IMR-90 (cell line): ENCODE data around the gene BTF3. TPM values are rescaled to one million over a fixed set of nuclear protein-coding genes. Genes with fewer than 3 reads are reported as not detected.

Experiments
- ATAC-seq: fragments of 200-7000 bp; cut with Tn5 transposase; 2 replicates; pipeline ENCODE4 v1.9.1; 2020; ENCODE audit warnings: low read depth, mild to moderate bottlenecking, moderate library complexity
- BruUV-seq: library from RNA; stranded (reverse); fragments of 400-500 nt; replicated peaks from 2 replicates; lab custom pipeline; 2021; lab: Mats Ljungman, UMichigan
- CTCF ChIA-PET: fragments of 300-600 bp; formaldehyde crosslinking; extraction: SDS; loops from one replicate; lab custom pipeline; 2021; ENCODE audit warnings: antibody characterized with exemption; lab: Yijun Ruan, JAX
- POLR2A ChIA-PET: fragments of 300-600 bp; sonication (Branson Sonifier 250); formaldehyde crosslinking; loops from one replicate; lab custom pipeline; 2022; ENCODE audit warnings: antibody characterized with exemption; ENCODE audit not compliant: unreplicated experiment; lab: Charles Lee
- DNase-seq: peaks from one replicate; pipeline ENCODE4 v3.0.0; 2013
- H2AFZ ChIP-seq: replicated peaks from 2 replicates; pipeline ENCODE3; 2013; ENCODE audit warnings: low read length, mild to moderate bottlenecking; ENCODE audit not compliant: poor library complexity
- H2AK5ac ChIP-seq: 2 replicates; pipeline ENCODE4 v1.6.1; 2013; ENCODE audit warnings: low read depth, low read length, inconsistent platforms
- H2AK9ac ChIP-seq: replicated peaks from 2 replicates; pipeline ENCODE3; 2013; ENCODE audit warnings: mild to moderate bottlenecking, low read depth, low read length, moderate library complexity; ENCODE audit not compliant: poor library complexity
- H2BK120ac ChIP-seq: 2 replicates; pipeline ENCODE4 v1.6.1; 2013; ENCODE audit warnings: low read depth, low read length, inconsistent platforms
- H2BK15ac ChIP-seq: 3 replicates; pipeline ENCODE4 v1.6.1; 2013; ENCODE audit warnings: low read depth, low read length, inconsistent platforms
- H2BK20ac ChIP-seq: 2 replicates; pipeline ENCODE4 v1.6.1; 2013; ENCODE audit warnings: low read depth, mild to moderate bottlenecking, inconsistent platforms, low read length, moderate library complexity
- H2BK5ac ChIP-seq: 2 replicates; pipeline ENCODE4 v1.6.1; 2013; ENCODE audit warnings: mild to moderate bottlenecking, low read depth, low read length, inconsistent platforms; ENCODE audit not compliant: poor library complexity, severe bottlenecking
- H3K14ac ChIP-seq: replicated peaks from 2 replicates; pipeline ENCODE4 v1.6.1; 2013; ENCODE audit warnings: low read depth, low read length, inconsistent platforms
- H3K18ac ChIP-seq: 2 replicates; pipeline ENCODE4 v1.6.1; 2013; ENCODE audit warnings: low read depth, low read length, control low read depth
- H3K23ac ChIP-seq: 2 replicates; pipeline ENCODE4 v1.6.1; 2013; ENCODE audit warnings: low read depth, low read length, inconsistent platforms
- H3K27ac ChIP-seq: 2 replicates; pipeline ENCODE4 v1.5.1; 2013; ENCODE audit warnings: mild to moderate bottlenecking, control low read depth, low read length; ENCODE audit not compliant: insufficient read depth
- H3K27me3 ChIP-seq: 2 replicates; pipeline ENCODE4 v1.6.1; 2013; ENCODE audit warnings: low read length; ENCODE audit not compliant: control insufficient read depth, insufficient read depth
- H3K36me3 ChIP-seq: 2 replicates; pipeline ENCODE4 v1.6.1; 2013; ENCODE audit warnings: low read length, mixed read lengths; ENCODE audit not compliant: control insufficient read depth, insufficient read depth
- H3K4ac ChIP-seq: 2 replicates; pipeline ENCODE4 v1.6.1; 2013; ENCODE audit warnings: low read depth, low read length, inconsistent platforms
- H3K4me1 ChIP-seq: 2 replicates; pipeline ENCODE4 v1.6.1; 2013; ENCODE audit warnings: low read length, mixed read lengths; ENCODE audit not compliant: control insufficient read depth, insufficient read depth
- H3K4me2 ChIP-seq: 2 replicates; pipeline ENCODE4 v1.6.1; 2013; ENCODE audit warnings: low read depth, mild to moderate bottlenecking, control low read depth, low read length, moderate library complexity
- H3K4me3 ChIP-seq: 2 replicates; pipeline ENCODE4 v1.5.1; 2013; ENCODE audit warnings: low read depth, mild to moderate bottlenecking, control low read depth, low read length, moderate library complexity; ENCODE audit not compliant: insufficient read depth
- H3K56ac ChIP-seq: 2 replicates; pipeline ENCODE4 v1.6.1; 2013; ENCODE audit warnings: low read length, inconsistent platforms; ENCODE audit not compliant: insufficient read depth; ENCODE audit errors: extremely low read depth
- H3K79me1 ChIP-seq, 2 experiments: 2 replicates each; pipeline ENCODE4 v1.6.1; 2013; ENCODE audit warnings: low read length in 2 of 2, inconsistent platforms in 1 of 2, low read depth in 1 of 2
- H3K9ac ChIP-seq: 2 replicates; pipeline ENCODE4 v1.6.1; 2013; ENCODE audit warnings: low read depth, low read length, control low read depth
- H3K9me1 ChIP-seq: 2 replicates; pipeline ENCODE4 v1.6.1; 2013; ENCODE audit warnings: low read length, inconsistent platforms; ENCODE audit not compliant: insufficient read depth
- H3K9me3 ChIP-seq: 2 replicates; pipeline ENCODE4 v1.6.1; 2013; ENCODE audit warnings: low read length; ENCODE audit not compliant: control insufficient read depth, insufficient read depth
- H4K20me1 ChIP-seq: 2 replicates; pipeline ENCODE4 v1.6.1; 2013; ENCODE audit warnings: low read length, inconsistent platforms; ENCODE audit not compliant: insufficient read depth
- H4K5ac ChIP-seq: 2 replicates; pipeline ENCODE4 v1.6.1; 2013; ENCODE audit warnings: mild to moderate bottlenecking, low read depth, low read length, control low read depth
- H4K8ac ChIP-seq, 2 experiments: 2 replicates each; pipeline ENCODE4 v1.6.1; 2013; ENCODE audit warnings: low read depth in 2 of 2, low read length in 2 of 2, control low read depth in 1 of 2, inconsistent platforms in 1 of 2
- H4K91ac ChIP-seq: 2 replicates; pipeline ENCODE4 v1.6.1; 2013; ENCODE audit warnings: low read depth, low read length, inconsistent platforms; ENCODE audit not compliant: insufficient read depth
- BHLHE40 ChIP-seq: fragments of 150-350 bp; IDR thresholded peaks from 2 replicates; pipeline ENCODE4 v1.6.1; 2016; ENCODE audit warnings: mild to moderate bottlenecking, low read depth, low read length
- CEBPB ChIP-seq: IDR thresholded peaks from 2 replicates; pipeline ENCODE4 v1.6.1; 2012; ENCODE audit warnings: low read depth, low read length, improper control_type of control experiment
- CHD1 ChIP-seq: IDR thresholded peaks from 2 replicates; pipeline ENCODE4 v1.6.1; 2012; ENCODE audit warnings: low read depth, low read length, improper control_type of control experiment
- CTCF ChIP-seq: conservative IDR thresholded peaks from 2 replicates; pipeline ENCODE4 v1.5.1; 2012; ENCODE audit warnings: mild to moderate bottlenecking, low read depth, low read length, improper control_type of control experiment
- ELK1 ChIP-seq: fragments of 150-350 bp; IDR thresholded peaks from 2 replicates; pipeline ENCODE4 v1.6.1; 2016; ENCODE audit warnings: low read depth, mild to moderate bottlenecking, low read length, moderate library complexity, borderline replicate concordance
- FOS ChIP-seq: fragments of 150-350 bp; IDR thresholded peaks from 2 replicates; pipeline ENCODE4 v1.6.1; 2016; ENCODE audit warnings: low read depth, low read length
- MAFK ChIP-seq: IDR thresholded peaks from 2 replicates; pipeline ENCODE4 v1.6.1; 2012; ENCODE audit warnings: low read depth, low read length, improper control_type of control experiment
- MAZ ChIP-seq: IDR thresholded peaks from 2 replicates; pipeline ENCODE4 v1.6.1; 2012; ENCODE audit warnings: low read depth, mild to moderate bottlenecking, low read length, improper control_type of control experiment, moderate library complexity, borderline replicate concordance
- MXI1 ChIP-seq: IDR thresholded peaks from 2 replicates; pipeline ENCODE4 v1.6.1; 2012; ENCODE audit warnings: low read depth, mild to moderate bottlenecking, low read length, moderate library complexity, borderline replicate concordance
- NFE2L2 ChIP-seq: fragments of 150-350 bp; IDR thresholded peaks from 2 replicates; pipeline ENCODE4 v1.6.1; 2016; ENCODE audit warnings: low read depth, mild to moderate bottlenecking, low read length
- POLR2A ChIP-seq: IDR thresholded peaks from 2 replicates; pipeline ENCODE4 v1.6.1; 2012; ENCODE audit warnings: mild to moderate bottlenecking, low read depth, low read length
- RAD21 ChIP-seq: IDR thresholded peaks from 2 replicates; pipeline ENCODE4 v1.6.1; 2012; ENCODE audit warnings: low read length, improper control_type of control experiment
- RCOR1 ChIP-seq: IDR thresholded peaks from 2 replicates; pipeline ENCODE4 v1.6.1; 2012; ENCODE audit warnings: mild to moderate bottlenecking, low read length, improper control_type of control experiment; ENCODE audit not compliant: insufficient replicate concordance
- SMC3 ChIP-seq: fragments of 150-350 bp; IDR thresholded peaks from 2 replicates; pipeline ENCODE4 v1.6.1; 2016; ENCODE audit warnings: low read depth, mild to moderate bottlenecking, antibody characterized with exemption, low read length, moderate library complexity
- USF2 ChIP-seq: fragments of 150-350 bp; IDR thresholded peaks from 2 replicates; pipeline ENCODE4 v1.6.1; 2017; ENCODE audit warnings: mild to moderate bottlenecking, antibody characterized with exemption, low read length, low read depth
- WGBS, 2 experiments: methylation state at CpG; one replicate each; pipeline versions ENCODE4 v1.1.5 to v1.1.7; 2013; ENCODE audit warnings: missing lambda C conversion rate in 2 of 2; ENCODE audit not compliant: insufficient read length in 1 of 2; ENCODE audit errors: extremely low coverage in 2 of 2; 5-methylcytosine and 5-hydroxymethylcytosine counted together
- dilution Hi-C: fragments of 300-500 bp; cut with HindIII; formaldehyde crosslinking; loops from one replicate; pipeline ENCODE4 v1.14.3; 2018; ENCODE audit warnings: low sequenced_read_pairs; ENCODE audit not compliant: unreplicated experiment
- in situ Hi-C: fragments of 300-500 bp; cut with MboI; formaldehyde crosslinking; loops from 3 replicates; pipeline ENCODE4 v1.14.3; 2019; ENCODE audit warnings: low sequenced_read_pairs, inconsistent platforms, mixed read lengths
- intact Hi-C: fragments of 100-400 bp; cut with micrococcal nuclease; formaldehyde crosslinking; loops from 2 replicates; pipeline ENCODE4 v1.10.0; 2022
- polyA plus RNA-seq, 3 experiments: library from polyadenylated mRNA; depleted of rRNA; stranded (reverse); fragments of >200 nt; gene quantifications; 2 replicates each; pipeline ENCODE4 v1.2.3, GENCODE V29; 2012; ENCODE audit warnings: low replicate concordance in 1 of 3
- total RNA-seq: library from RNA; depleted of rRNA; stranded (reverse); fragments of >200 nt; gene quantifications from 2 replicates; pipeline ENCODE4 v1.2.3, GENCODE V29; 2012

The BTF3 gene
- total and polyA plus RNA-seq, 2 of the 4 experiments (the other 2 are of a cell fraction), result 225 to 443 TPM

- Histone ChIP-seq H4K8ac (no peak overlapping the region), H3K79me1 (no peaks in the 10 kb centered on the region), H3K56ac (no peak overlapping the region), H3K4me2 (no peak overlapping the region), H3K18ac (no peak overlapping the region), H2AK5ac (no peak overlapping the region), H2BK20ac (no peak overlapping the region), H2BK120ac (no peak overlapping the region), H3K4ac (no peak overlapping the region), H3K4me1 (no peaks in the 10 kb centered on the region; the same call in 1 of the 2 replicates), H3K27ac (no peak overlapping the region), H3K14ac (no peak overlapping the region), H2AFZ (no peak overlapping the region), H2BK15ac (no peak overlapping the region), H3K9me3 (no peaks in the 10 kb centered on the region), H3K4me3 (no peak overlapping the region), H3K36me3 (no peaks in the 10 kb centered on the region), H2AK9ac (no peak overlapping the region), H3K23ac (no peak overlapping the region), H3K27me3 (peaks cover 4% of the 10 kb centered on the region; the same call in 1 of the 2 replicates), H4K5ac (no peak overlapping the region), H2BK5ac (no peak overlapping the region), H3K9me1 (0 out of 2 replicates have a peak, but pooled peaks cover 3% of the 10 kb centered on the region), H4K91ac (no peak overlapping the region), H4K20me1 (no peaks in the 10 kb centered on the region), H3K9ac (no peak overlapping the region)
- POLR2A ChIA-PET, result no interaction called here
- intact Hi-C loops (no loop called here), in situ Hi-C loops (no loop called here), dilution Hi-C loops (no loop called here)
- no TSS peak for BruUV-seq
- no peak for TF ChIP-seq ELK1
- no peak for TF ChIP-seq BHLHE40
- no peak for TF ChIP-seq NFE2L2
- TF ChIP-seq CEBPB, result no peak
- no peak for TF ChIP-seq CTCF
- TF ChIP-seq FOS, result no peak
- no peak for TF ChIP-seq POLR2A
- no peak for TF ChIP-seq RCOR1
- TF ChIP-seq MAFK, result no peak
- no peak for TF ChIP-seq SMC3
- no peak for TF ChIP-seq MAZ
- no peak for TF ChIP-seq CHD1
- no peak for TF ChIP-seq USF2
- no peak for TF ChIP-seq RAD21
- no peak for TF ChIP-seq MXI1
- no CpG with 5 or more reads among the region's 2 CpGs for WGBS, 2 experiments
- ATAC-seq, result no peak
- no peak for DNase-seq
- CTCF ChIA-PET, result no interaction called here
Observed at GRCh38 chr5:73490088-73490487, 8.2 kb upstream of the BTF3 start.
